OCI-LY1 (cell line): ENCODE data around the gene PADI6.

Experiments used
- H2AFZ ChIP-seq: fragments of 200-600 bp; sonication (generic), shearing (Covaris generic); 2 replicates; pipeline ENCODE4 v1.6.0; 2014; ENCODE audit warnings: antibody characterized with exemption, mild to moderate bottlenecking, low read length
- H3F3A ChIP-seq: fragments of 200-600 bp; sonication (generic), shearing (Covaris generic); 2 replicates; pipeline ENCODE4 v1.6.0; 2014; ENCODE audit warnings: mild to moderate bottlenecking, antibody characterized with exemption, low read length, moderate library complexity; ENCODE audit not compliant: insufficient read depth
- H3K27ac ChIP-seq: fragments of 200-600 bp; sonication (generic); 2 replicates; pipeline ENCODE4 v1.5.1; 2014; ENCODE audit warnings: low read length, mixed run types, mild to moderate bottlenecking, low read depth; ENCODE audit not compliant: poor library complexity, severe bottlenecking
- H3K27me3 ChIP-seq: fragments of 200-600 bp; sonication (generic); 2 replicates; pipeline ENCODE4 v1.6.0; 2014; ENCODE audit warnings: antibody characterized with exemption, mild to moderate bottlenecking, low read length, moderate library complexity; ENCODE audit not compliant: insufficient read depth
- H3K36me3 ChIP-seq: fragments of 200-600 bp; sonication (generic); 2 replicates; pipeline ENCODE4 v1.6.1; 2014; ENCODE audit warnings: mild to moderate bottlenecking, antibody characterized with exemption, low read length, moderate library complexity, mixed read lengths; ENCODE audit not compliant: insufficient read depth
- H3K4me1 ChIP-seq: fragments of 200-600 bp; sonication (generic); 2 replicates; pipeline ENCODE4 v1.5.1; 2014; ENCODE audit warnings: mild to moderate bottlenecking, low read length, moderate library complexity; ENCODE audit not compliant: insufficient read depth, severe bottlenecking
- H3K4me2 ChIP-seq: fragments of 200-600 bp; sonication (generic), shearing (Covaris generic); 2 replicates; pipeline ENCODE4 v1.6.1; 2014; ENCODE audit warnings: low read length
- H3K4me3 ChIP-seq: fragments of 200-600 bp; sonication (generic); 2 replicates; pipeline ENCODE4 v1.5.1; 2014; ENCODE audit warnings: low read length, low read depth, mild to moderate bottlenecking, mixed read lengths; ENCODE audit not compliant: poor library complexity, severe bottlenecking
- H3K79me2 ChIP-seq: fragments of 200-600 bp; shearing (Covaris generic); 2 replicates; pipeline ENCODE4 v1.6.1; 2016; ENCODE audit warnings: mixed run types, low read length, mixed read lengths; ENCODE audit not compliant: insufficient read depth
- H3K9ac ChIP-seq: fragments of 200-600 bp; sonication (generic), shearing (Covaris generic); 2 replicates; pipeline ENCODE4 v1.6.1; 2014; ENCODE audit warnings: mild to moderate bottlenecking, low read length, mixed read lengths
- H3K9me2 ChIP-seq: fragments of 200-600 bp; sonication (generic), shearing (Covaris generic); 2 replicates; pipeline ENCODE4 v1.6.1; 2014; ENCODE audit warnings: low read depth, mild to moderate bottlenecking, low read length, mixed read lengths
- H3K9me3 ChIP-seq: fragments of 200-600 bp; shearing (Covaris generic); 2 replicates; pipeline ENCODE4 v1.6.1; 2014; ENCODE audit warnings: low read length, mixed read lengths
- H4K20me1 ChIP-seq: fragments of 200-600 bp; sonication (generic), shearing (Covaris generic); 2 replicates; pipeline ENCODE4 v1.6.0; 2016; ENCODE audit warnings: mild to moderate bottlenecking, low read length; ENCODE audit not compliant: insufficient read depth
- EZH2 ChIP-seq: fragments of 200-600 bp; sonication (generic), shearing (Covaris generic); IDR thresholded peaks from 2 replicates; pipeline ENCODE4 v1.8.0; 2017; ENCODE audit warnings: borderline replicate concordance, mixed run types, mild to moderate bottlenecking, antibody characterized with exemption, low read length, moderate library complexity, mixed read lengths
- TF ChIP-seq, protein P1 (sequence below): fragments of 200-600 bp; sonication (generic), shearing (Covaris generic); IDR thresholded peaks from 2 replicates; pipeline ENCODE4 v1.5.1; 2017; ENCODE audit warnings: mild to moderate bottlenecking, antibody characterized with exemption, low read length, moderate library complexity, mixed read lengths

PADI6 gene

GRCh38 chr1:17432412-17432811 is 60.4 kb downstream of the PADI6 start:
- H4K20me1 ChIP-seq = peaks cover 7% of the 10 kb centered on the region

DNA sequence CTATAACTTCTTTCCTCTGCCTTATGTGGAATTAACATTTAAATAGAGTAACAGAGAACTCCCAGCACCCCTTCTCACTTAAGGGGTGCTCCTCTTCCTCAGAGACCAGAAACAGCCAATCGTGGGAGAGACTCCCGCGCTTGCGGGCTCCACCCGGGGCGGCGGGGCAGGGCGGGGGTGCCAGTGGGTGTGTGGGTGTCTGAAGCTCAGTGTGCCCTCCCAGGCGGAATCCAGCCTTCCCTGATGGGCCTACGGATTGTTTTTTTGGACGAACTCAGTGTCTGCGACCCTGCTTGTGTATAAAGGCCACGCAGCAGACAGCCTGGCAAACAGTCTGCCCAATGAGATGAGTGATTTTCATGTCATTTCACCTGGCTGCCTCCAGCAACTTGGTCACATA is 61.3 kb downstream of the PADI6 start:
- no peak overlapping the region for H3K27ac ChIP-seq
- peaks cover 80% of the 10 kb centered on the region for H3K36me3 ChIP-seq
- no peak overlapping the region for H3K9ac ChIP-seq
- no peaks in the 10 kb centered on the region for H3F3A ChIP-seq
- H4K20me1 ChIP-seq = peaks cover 7% of the 10 kb centered on the region
- peaks cover 45% of the 10 kb centered on the region for H3K4me1 ChIP-seq
- H3K9me3 ChIP-seq = no peaks in the 10 kb centered on the region
- no peak overlapping the region for H3K4me2 ChIP-seq
- H3K79me2 ChIP-seq = peaks cover 77% of the 10 kb centered on the region
- no peaks in the 10 kb centered on the region for H3K27me3 ChIP-seq
- TF ChIP-seq, protein P1, sequence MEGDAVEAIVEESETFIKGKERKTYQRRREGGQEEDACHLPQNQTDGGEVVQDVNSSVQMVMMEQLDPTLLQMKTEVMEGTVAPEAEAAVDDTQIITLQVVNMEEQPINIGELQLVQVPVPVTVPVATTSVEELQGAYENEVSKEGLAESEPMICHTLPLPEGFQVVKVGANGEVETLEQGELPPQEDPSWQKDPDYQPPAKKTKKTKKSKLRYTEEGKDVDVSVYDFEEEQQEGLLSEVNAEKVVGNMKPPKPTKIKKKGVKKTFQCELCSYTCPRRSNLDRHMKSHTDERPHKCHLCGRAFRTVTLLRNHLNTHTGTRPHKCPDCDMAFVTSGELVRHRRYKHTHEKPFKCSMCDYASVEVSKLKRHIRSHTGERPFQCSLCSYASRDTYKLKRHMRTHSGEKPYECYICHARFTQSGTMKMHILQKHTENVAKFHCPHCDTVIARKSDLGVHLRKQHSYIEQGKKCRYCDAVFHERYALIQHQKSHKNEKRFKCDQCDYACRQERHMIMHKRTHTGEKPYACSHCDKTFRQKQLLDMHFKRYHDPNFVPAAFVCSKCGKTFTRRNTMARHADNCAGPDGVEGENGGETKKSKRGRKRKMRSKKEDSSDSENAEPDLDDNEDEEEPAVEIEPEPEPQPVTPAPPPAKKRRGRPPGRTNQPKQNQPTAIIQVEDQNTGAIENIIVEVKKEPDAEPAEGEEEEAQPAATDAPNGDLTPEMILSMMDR = no peak
- no peak for TF ChIP-seq EZH2
- no peak overlapping the region for H2AFZ ChIP-seq
- H3K4me3 ChIP-seq = no peak overlapping the region
- H3K9me2 ChIP-seq = no peaks in the 10 kb centered on the region

More at GRCh38 chr1:17432412-17432811, 60.4 kb downstream of the PADI6 start:
- no peaks in the 10 kb centered on the region for H3K27me3 ChIP-seq
- H3K27ac ChIP-seq = no peak overlapping the region
- no peaks in the 10 kb centered on the region for H3K9me3 ChIP-seq
- H3F3A ChIP-seq = no peaks in the 10 kb centered on the region
- no peak overlapping the region for H3K4me3 ChIP-seq
- no peaks in the 10 kb centered on the region for H3K9me2 ChIP-seq
- H3K79me2 ChIP-seq = peaks cover 76% of the 10 kb centered on the region
- no peak overlapping the region for H3K4me2 ChIP-seq
- peaks cover 89% of the 10 kb centered on the region for H3K36me3 ChIP-seq
- no peak overlapping the region for H2AFZ ChIP-seq
- H3K9ac ChIP-seq = no peak overlapping the region
- TF ChIP-seq EZH2 = no peak
- TF ChIP-seq, protein P1 = no peak
- H3K4me1 ChIP-seq = peaks cover 45% of the 10 kb centered on the region

DNA sequence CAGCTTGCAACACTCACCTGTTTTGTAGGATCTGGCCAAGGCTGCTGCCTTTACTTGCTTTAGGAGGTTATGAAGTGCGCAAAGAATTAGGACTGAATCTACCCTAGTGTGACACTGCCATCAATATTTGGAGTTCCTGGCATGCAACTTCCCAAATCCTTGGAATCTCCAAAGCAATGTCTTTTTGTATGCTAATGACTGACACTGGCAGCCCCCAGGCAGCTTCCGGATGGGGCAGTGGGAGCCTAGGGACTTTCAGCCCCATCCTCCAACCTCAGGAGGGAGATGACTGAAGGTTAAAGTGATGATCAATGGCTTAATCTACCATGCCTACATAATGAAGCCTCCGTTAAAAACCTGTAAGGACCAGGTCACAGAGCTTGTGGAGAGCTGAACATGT is 62.0 kb downstream of the PADI6 start:
- H3K9me3 ChIP-seq = no peaks in the 10 kb centered on the region
- H3K27me3 ChIP-seq = no peaks in the 10 kb centered on the region
- TF ChIP-seq, protein P1 = no peak
- no peak for TF ChIP-seq EZH2
- H3K27ac ChIP-seq = no peak overlapping the region
- no peaks in the 10 kb centered on the region for H3F3A ChIP-seq
- H2AFZ ChIP-seq = no peak overlapping the region
- peaks cover 5% of the 10 kb centered on the region for H4K20me1 ChIP-seq
- H3K79me2 ChIP-seq = peaks cover 77% of the 10 kb centered on the region
- H3K4me2 ChIP-seq = no peak overlapping the region
- H3K9ac ChIP-seq = no peak overlapping the region
- no peak overlapping the region for H3K4me3 ChIP-seq
- H3K9me2 ChIP-seq = no peaks in the 10 kb centered on the region
- peaks cover 45% of the 10 kb centered on the region for H3K4me1 ChIP-seq
- peaks cover 73% of the 10 kb centered on the region for H3K36me3 ChIP-seq
